CD14-positive monocyte (primary cell): ENCODE measurements around the gene IL34. TPM values are rescaled to one million over a fixed set of nuclear protein-coding genes. Genes with fewer than 3 reads are reported as not detected.

Source experiments
- DNase-seq, 3 donors: peaks; one replicate each; pipeline ENCODE4 v3.0.0-alpha.2; 2011 to 2022
- H2AFZ ChIP-seq: 2 replicates; pipeline ENCODE4 v1.6.0; 2012; ENCODE audit warnings: mild to moderate bottlenecking, low read depth, low read length, inconsistent platforms; ENCODE audit not compliant: insufficient read depth, poor library complexity, severe bottlenecking
- H3K27ac ChIP-seq, 2 donors: 1 replicate in 1 of 2; 2 replicates in 1 of 2; pipeline ENCODE4 v1.5.1; 2012 to 2013; ENCODE audit warnings: low read length in 2 of 2, control low read depth in 1 of 2, inconsistent platforms in 1 of 2, low read depth in 1 of 2, mild to moderate bottlenecking in 1 of 2
- H3K27me3 ChIP-seq, 2 donors: one replicate each; pipeline versions ENCODE4 v1.6.0 to v1.6.1; 2011 to 2013; ENCODE audit warnings: low read length in 2 of 2; ENCODE audit not compliant: control insufficient read depth in 2 of 2, insufficient read depth in 2 of 2
- H3K36me3 ChIP-seq, 2 donors: replicated peaks in 1 of 2; 1 replicate in 1 of 2; 2 replicates in 1 of 2; pipeline versions ENCODE4 v1.5.1 to v1.6.1; 2012 to 2013; ENCODE audit warnings: low read length in 2 of 2, control low read depth in 1 of 2, inconsistent platforms in 1 of 2, mild to moderate bottlenecking in 1 of 2; ENCODE audit not compliant: insufficient read depth in 2 of 2, control insufficient read depth in 1 of 2
- H3K4me1 ChIP-seq, 2 donors: 1 replicate in 1 of 2; 2 replicates in 1 of 2; pipeline versions ENCODE4 v1.5.1 to v1.6.1; 2012 to 2013; ENCODE audit warnings: low read length in 2 of 2, control low read depth in 1 of 2, inconsistent platforms in 1 of 2, mild to moderate bottlenecking in 1 of 2, moderate library complexity in 1 of 2; ENCODE audit not compliant: insufficient read depth in 2 of 2, control insufficient read depth in 1 of 2
- H3K4me2 ChIP-seq: replicated peaks from 2 replicates; pipeline ENCODE3; 2012; ENCODE audit warnings: low read length, moderate library complexity, mild to moderate bottlenecking; ENCODE audit not compliant: poor library complexity, severe bottlenecking; ENCODE audit errors: extremely low read depth
- H3K4me3 ChIP-seq, 3 experiments: fragments of 200-600 bp in 1 of 3; sonication (generic) in 1 of 3; replicated peaks in 1 of 3; 1 replicate in 2 of 3; 2 replicates in 1 of 3; pipeline ENCODE4 v1.5.1; 2011 to 2013; ENCODE audit warnings: low read length in 3 of 3, mild to moderate bottlenecking in 3 of 3, control low read depth in 2 of 3, low read depth in 2 of 3, inconsistent platforms in 1 of 3, moderate library complexity in 1 of 3
- H3K79me2 ChIP-seq: 2 replicates; pipeline ENCODE4 v1.6.0; 2012; ENCODE audit warnings: mild to moderate bottlenecking, control low read depth, inconsistent platforms, low read length, moderate library complexity; ENCODE audit not compliant: insufficient read depth
- H3K9ac ChIP-seq: 2 replicates; pipeline ENCODE4 v1.6.0; 2017; ENCODE audit warnings: low read length, mild to moderate bottlenecking; ENCODE audit not compliant: insufficient read depth, poor library complexity, severe bottlenecking
- H3K9me3 ChIP-seq, 2 donors: replicated peaks in 1 of 2; 1 replicate in 1 of 2; 2 replicates in 1 of 2; pipeline versions ENCODE4 v1.5.1 to v1.6.1; 2012 to 2013; ENCODE audit warnings: low read length in 2 of 2, control low read depth in 1 of 2; ENCODE audit not compliant: control insufficient read depth in 1 of 2, insufficient read depth in 1 of 2
- H4K20me1 ChIP-seq: 2 replicates; pipeline ENCODE4 v1.6.0; 2012; ENCODE audit warnings: mild to moderate bottlenecking, low read length, control low read depth, moderate library complexity; ENCODE audit not compliant: insufficient read depth
- H3K27ac Mint-ChIP-seq, 7 donors: one replicate each; pipeline ENCODE4 v1.8.0; 2020; ENCODE audit warnings: mild to moderate bottlenecking in 7 of 7, mixed read lengths in 7 of 7, moderate library complexity in 6 of 7, inconsistent platforms in 2 of 7
- H3K27me3 Mint-ChIP-seq, 3 donors: one replicate each; pipeline ENCODE4 v1.8.0; 2021 to 2022; ENCODE audit warnings: low read depth in 3 of 3, mild to moderate bottlenecking in 3 of 3, mixed read lengths in 3 of 3, moderate library complexity in 3 of 3, inconsistent platforms in 1 of 3
- H3K36me3 Mint-ChIP-seq, 2 donors: one replicate each; pipeline ENCODE4 v1.8.0; 2020; ENCODE audit warnings: mixed read lengths in 2 of 2, inconsistent platforms in 1 of 2, mild to moderate bottlenecking in 1 of 2
- H3K4me1 Mint-ChIP-seq: one replicate; pipeline ENCODE4 v1.8.0; 2020; ENCODE audit warnings: mild to moderate bottlenecking, mixed read lengths
- H3K4me3 Mint-ChIP-seq, 2 donors: one replicate each; pipeline ENCODE4 v1.8.0; 2020; ENCODE audit warnings: mild to moderate bottlenecking in 2 of 2, mixed read lengths in 2 of 2, moderate library complexity in 1 of 2
- H3K9me3 Mint-ChIP-seq, 7 donors: one replicate each; pipeline ENCODE4 v1.8.0; 2020 to 2022; ENCODE audit warnings: mixed read lengths in 7 of 7, mild to moderate bottlenecking in 6 of 7, moderate library complexity in 6 of 7, inconsistent platforms in 2 of 7
- WGBS: methylation state at CpG from one replicate; pipeline ENCODE4 v1.1.5; 2013; ENCODE audit warnings: missing lambda C conversion rate; ENCODE audit not compliant: insufficient coverage; 5-methylcytosine and 5-hydroxymethylcytosine counted together
- intact Hi-C, 2 donors: fragments of 100-400 bp; cut with micrococcal nuclease; formaldehyde crosslinking; loops; one replicate each; pipeline versions ENCODE4 v1.15.0 to v1.15.1; 2023
- polyA plus RNA-seq, 3 donors: library from polyadenylated mRNA; depleted of rRNA in 1 of 3; unstranded in 2 of 3; stranded (reverse) in 1 of 3; fragments of 300-500 nt in 2 of 3; fragments of >200 nt in 1 of 3; fragmentation: Illumina TruSeq in 2 of 3; gene quantifications; 1 replicate in 2 of 3; 2 replicates in 1 of 3; pipeline ENCODE4 v1.2.3, GENCODE V29; 2012 to 2021
- TF ChIP-seq, protein P1 (sequence below): fragments of 200-600 bp; IDR thresholded peaks from one replicate; pipeline ENCODE4 v1.8.0; 2022; ENCODE audit warnings: antibody characterized with exemption, mild to moderate bottlenecking

Gene IL34
- polyA plus RNA-seq, 3 donors, result not detected

DNA sequence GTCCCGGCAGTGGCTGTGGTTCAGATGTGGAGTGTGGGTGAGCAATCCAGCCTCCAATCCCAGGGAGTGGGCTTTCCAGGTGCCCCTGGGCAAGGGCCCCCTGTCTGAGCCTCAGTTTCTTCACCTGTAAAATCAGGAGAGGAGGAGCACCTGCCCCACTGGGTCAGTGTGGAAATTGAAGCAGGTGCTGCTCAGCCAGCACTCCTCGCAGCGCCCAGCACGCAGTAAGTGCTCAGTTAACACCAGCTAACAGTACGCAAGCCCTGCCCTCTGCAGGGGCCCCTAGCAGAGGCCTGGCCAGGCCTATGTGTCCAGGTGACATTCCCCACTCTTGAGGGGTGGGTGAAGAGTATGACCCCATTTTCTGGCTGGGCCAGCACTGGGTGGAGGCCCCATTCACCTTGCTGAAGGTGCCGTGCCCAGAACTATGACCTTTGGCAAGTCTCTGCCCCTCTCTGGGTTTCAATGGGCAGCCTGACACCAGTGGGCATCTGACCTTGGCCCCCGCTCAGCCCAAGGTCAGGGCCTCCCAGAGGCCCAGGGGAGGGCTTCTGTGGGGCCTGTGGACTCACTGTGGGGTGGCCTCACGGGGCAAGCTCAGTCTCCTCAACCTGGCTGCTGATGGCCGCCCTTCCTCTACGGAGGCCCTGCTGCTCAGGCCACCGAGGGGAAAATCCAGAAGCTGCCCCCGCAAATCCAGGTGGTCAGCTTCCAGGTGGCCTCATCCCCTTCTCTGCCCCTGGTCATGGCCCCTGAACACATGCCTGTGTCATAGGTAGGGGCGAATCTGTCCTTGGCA is 37.0 kb downstream of the IL34 start:
- H3K36me3 ChIP-seq, result peaks cover 0 to 8% of the 10 kb centered on the region in 2 donors
- H2AFZ ChIP-seq, result no peak overlapping the region
- Mint-ChIP-seq H3K27me3 (peaks cover 15 to 35% (median 19%) of the 10 kb centered on the region in 3 donors), H3K4me3 (no peak overlapping the region), H3K4me1 (peaks cover 8% of the 10 kb centered on the region), H3K36me3 (peaks cover 5 to 15% of the 10 kb centered on the region in 2 donors), H3K9me3 (peaks cover 0 to 3% (median 2%) of the 10 kb centered on the region in 7 donors), H3K27ac (no peak overlapping the region)
- no peaks in the 10 kb centered on the region for H3K79me2 ChIP-seq
- peaks cover 4 to 10% of the 10 kb centered on the region in 2 donors for H3K4me1 ChIP-seq
- H3K9me3 ChIP-seq, result no peaks in the 10 kb centered on the region
- H3K4me3 ChIP-seq, result no peak overlapping the region
- no peak overlapping the region for H3K9ac ChIP-seq
- peaks cover 10% of the 10 kb centered on the region for H4K20me1 ChIP-seq
- H3K27ac ChIP-seq, result no peak overlapping the region
- no peak overlapping the region for H3K4me2 ChIP-seq
- peaks cover 4 to 21% of the 10 kb centered on the region in 2 donors for H3K27me3 ChIP-seq
- DNase-seq, result no peak
- intact Hi-C loops, result no loop called here
- 98% methylated on average over 12 of the region's 13 CpGs for WGBS
- TF ChIP-seq, protein P1, sequence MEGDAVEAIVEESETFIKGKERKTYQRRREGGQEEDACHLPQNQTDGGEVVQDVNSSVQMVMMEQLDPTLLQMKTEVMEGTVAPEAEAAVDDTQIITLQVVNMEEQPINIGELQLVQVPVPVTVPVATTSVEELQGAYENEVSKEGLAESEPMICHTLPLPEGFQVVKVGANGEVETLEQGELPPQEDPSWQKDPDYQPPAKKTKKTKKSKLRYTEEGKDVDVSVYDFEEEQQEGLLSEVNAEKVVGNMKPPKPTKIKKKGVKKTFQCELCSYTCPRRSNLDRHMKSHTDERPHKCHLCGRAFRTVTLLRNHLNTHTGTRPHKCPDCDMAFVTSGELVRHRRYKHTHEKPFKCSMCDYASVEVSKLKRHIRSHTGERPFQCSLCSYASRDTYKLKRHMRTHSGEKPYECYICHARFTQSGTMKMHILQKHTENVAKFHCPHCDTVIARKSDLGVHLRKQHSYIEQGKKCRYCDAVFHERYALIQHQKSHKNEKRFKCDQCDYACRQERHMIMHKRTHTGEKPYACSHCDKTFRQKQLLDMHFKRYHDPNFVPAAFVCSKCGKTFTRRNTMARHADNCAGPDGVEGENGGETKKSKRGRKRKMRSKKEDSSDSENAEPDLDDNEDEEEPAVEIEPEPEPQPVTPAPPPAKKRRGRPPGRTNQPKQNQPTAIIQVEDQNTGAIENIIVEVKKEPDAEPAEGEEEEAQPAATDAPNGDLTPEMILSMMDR, result no peak

DNA sequence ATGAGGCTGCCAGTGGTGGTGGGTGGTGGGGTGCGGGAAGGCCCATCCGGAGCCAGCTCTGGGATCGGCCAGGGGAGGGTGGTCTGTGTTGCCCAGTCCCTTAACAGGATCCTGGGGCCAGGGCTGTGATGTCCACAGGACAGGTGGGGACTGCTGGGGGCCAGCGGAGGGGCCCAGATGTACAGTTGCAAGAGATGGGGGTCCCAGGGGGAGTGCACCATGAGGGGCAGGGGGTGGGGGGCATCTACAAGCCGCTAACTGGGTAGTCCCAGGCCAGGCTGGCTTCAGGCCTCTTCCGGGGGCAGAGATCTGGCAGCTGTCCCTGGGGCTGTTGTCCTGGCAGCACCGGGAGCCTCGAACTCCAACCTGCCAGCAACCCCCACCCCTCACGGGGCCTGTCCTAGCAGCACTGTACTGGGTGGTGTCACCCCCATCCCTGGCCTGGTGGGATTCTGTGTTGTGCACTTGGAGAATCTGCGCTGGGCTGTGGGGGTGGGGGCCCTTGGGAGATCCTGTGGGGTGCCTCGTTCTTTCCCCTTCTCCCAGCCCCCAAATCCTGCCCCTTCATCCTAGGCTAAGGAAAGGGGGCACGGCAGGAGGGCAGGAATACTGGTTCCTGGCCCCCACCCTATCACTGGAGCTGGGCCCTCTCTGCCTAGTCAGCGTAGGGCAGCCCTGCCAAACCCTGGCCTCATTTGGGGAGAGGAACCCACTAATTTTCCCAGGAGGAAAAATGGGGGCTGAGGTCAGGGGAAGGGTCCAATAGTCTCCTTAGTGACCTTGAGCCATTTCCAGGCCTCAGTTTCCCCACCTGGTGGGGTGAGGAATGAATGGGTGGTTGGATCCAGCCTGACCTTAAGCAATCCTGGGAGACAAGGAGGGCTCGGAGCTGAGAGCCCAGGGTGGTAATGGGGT is 38.0 kb downstream of the IL34 start:
- H3K9me3 ChIP-seq, result no peaks in the 10 kb centered on the region
- no peak overlapping the region for H3K27ac ChIP-seq
- H3K27me3 ChIP-seq, result peaks cover 4 to 21% of the 10 kb centered on the region in 2 donors
- intact Hi-C loops, result no loop called here
- 100% methylated on average over 7 of the region's 14 CpGs for WGBS
- H3K4me2 ChIP-seq, result no peak overlapping the region
- peak overlapping the region; percentile 37 to 73 for H3K4me3 Mint-ChIP-seq
- H3K9me3 Mint-ChIP-seq, result peaks cover 0 to 3% (median 2%) of the 10 kb centered on the region in 7 donors
- peaks cover 0 to 8% of the 10 kb centered on the region in 2 donors for H3K36me3 ChIP-seq
- peaks cover 9 to 22% of the 10 kb centered on the region in 2 donors for H3K36me3 Mint-ChIP-seq
- H3K79me2 ChIP-seq, result no peaks in the 10 kb centered on the region
- H2AFZ ChIP-seq, result no peak overlapping the region
- peaks cover 8% of the 10 kb centered on the region for H3K4me1 Mint-ChIP-seq
- TF ChIP-seq, protein P1, result no peak
- peaks cover 10% of the 10 kb centered on the region for H4K20me1 ChIP-seq
- no peak overlapping the region for H3K27ac Mint-ChIP-seq
- DNase-seq, result no peak
- H3K27me3 Mint-ChIP-seq, result peaks cover 15 to 35% (median 19%) of the 10 kb centered on the region in 3 donors
- H3K4me1 ChIP-seq, result peaks cover 4 to 10% of the 10 kb centered on the region in 2 donors
- H3K4me3 ChIP-seq, result no peak overlapping the region
- no peak overlapping the region for H3K9ac ChIP-seq
